Psoas muscle (tissue), 8 donors: ENCODE results near the gene C11orf21. TPM values are rescaled to one million over a fixed set of nuclear protein-coding genes. Genes with fewer than 3 reads are reported as not detected.

ENCODE experiments used
- ATAC-seq, 4 donors: fragments of 200-7000 bp; cut with Tn5 transposase; one replicate each; pipeline ENCODE4 v1.9.1; 2020; ENCODE audit warnings: moderate library complexity in 3 of 4, mild to moderate bottlenecking in 2 of 4
- DNase-seq, 2 donors: peaks; one replicate each; pipeline ENCODE4 v3.0.0-alpha.2; 2020
- H3K27ac ChIP-seq: fragments of 200-600 bp; one replicate; pipeline ENCODE4 v1.8.0; 2022
- H3K27me3 ChIP-seq, 3 donors: fragments of 200-600 bp in 1 of 3; one replicate each; pipeline versions ENCODE4 v1.6.1 to v1.8.0; 2013 to 2022; ENCODE audit warnings: low read length in 2 of 3, mild to moderate bottlenecking in 2 of 3, moderate library complexity in 1 of 3; ENCODE audit not compliant: insufficient read depth in 3 of 3
- H3K36me3 ChIP-seq, 2 donors: fragments of 200-600 bp in 1 of 2; one replicate each; pipeline versions ENCODE4 v1.6.1 to v1.8.0; 2013 to 2022; ENCODE audit warnings: low read depth in 1 of 2, mild to moderate bottlenecking in 1 of 2, moderate library complexity in 1 of 2; ENCODE audit not compliant: insufficient read depth in 1 of 2
- H3K4me1 ChIP-seq: fragments of 200-600 bp; one replicate; pipeline ENCODE4 v1.8.0; 2022
- H3K4me3 ChIP-seq: fragments of 200-600 bp; one replicate; pipeline ENCODE4 v1.8.0; 2022; ENCODE audit warnings: mild to moderate bottlenecking
- H3K9me3 ChIP-seq: fragments of 200-600 bp; one replicate; pipeline ENCODE4 v1.8.0; 2022
- WGBS, 3 donors: extraction: QIAGEN DNeasy Blood & Tissue Kit; methylation state at CpG; one replicate each; pipeline versions ENCODE4 v1.1.6 to v1.1.7; 2013; 5-methylcytosine and 5-hydroxymethylcytosine counted together
- intact Hi-C, 2 donors: fragments of 100-400 bp; cut with DNase I; formaldehyde crosslinking; loops; one replicate each; pipeline versions ENCODE4 v1.11.0 to v1.14.2; 2022
- polyA plus RNA-seq, 3 donors: library from polyadenylated mRNA; stranded (reverse); fragments of 200-250 nt; gene quantifications; one replicate each; pipeline ENCODE4 v1.2.3, GENCODE V29; 2013
- total RNA-seq, 4 donors: library from RNA; stranded (reverse); fragmentation: NEBNext Ultra II Directional in 2 of 4; extraction: Animal tissue kit (Norgen Biotek cat#: 25700) in 2 of 4; gene quantifications; one replicate each; pipeline versions ENCODE4 v1.2.1 to v1.2.4, GENCODE V29; 2021 to 2023
- TF ChIP-seq, protein P1 (sequence below): fragments of 200-600 bp; IDR thresholded peaks from one replicate; pipeline ENCODE4 v1.8.0; 2022; ENCODE audit warnings: antibody characterized with exemption
- donor health status: healthy with polysubstance abuse.
- donor health status: DM: no; HTN: no; CAD: no; lungs with moderate emphysema.
- donor health status: Bipolar disorder and iron deficiency.
- donor health status: healthy.
- donor health status: DM: yes; HTN: yes; CAD: no.
- donor health status: DM: no; HTN: no; CAD: no.
- donor health status: DM: no; HTN: no; CAD: no.
- donor health status: DM: yes; HTN: yes; CAD: no.

Gene C11orf21
- total and polyA plus RNA-seq, 7 donors, result 0.04 to 0.40 (median 0.20) TPM; not detected in 1

DNA sequence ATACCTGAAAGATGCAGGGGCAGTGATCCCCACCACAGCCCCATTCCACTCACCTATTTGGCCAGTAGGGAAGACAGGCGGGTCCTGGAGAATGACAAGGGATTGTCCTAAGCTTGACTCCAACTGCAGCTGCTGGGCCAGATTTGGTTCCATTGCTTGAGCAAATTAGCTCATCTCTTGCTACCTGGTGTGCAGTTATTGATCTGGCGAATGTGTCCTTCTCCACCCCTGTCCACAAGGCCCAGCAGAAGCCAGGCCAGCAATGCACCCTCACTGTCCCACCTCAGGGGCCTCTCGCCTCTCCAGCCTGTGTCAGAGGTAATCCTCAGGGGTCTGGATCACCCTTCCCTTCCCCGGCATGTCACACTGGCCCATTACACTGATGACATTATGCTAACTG lies 23.4 kb upstream of the C11orf21 start:
- WGBS, 3 donors, result 86 to 98% (median 95%) methylated on average over 4 of the region's 4 CpGs
- H3K4me3 ChIP-seq, result no peak overlapping the region
- DNase-seq, result no peak
- no peak for ATAC-seq
- H3K27ac ChIP-seq, result peak overlapping the region; percentile 27
- no peaks in the 10 kb centered on the region for H3K36me3 ChIP-seq
- H3K27me3 ChIP-seq, result no peaks in the 10 kb centered on the region
- TF ChIP-seq, protein P1, sequence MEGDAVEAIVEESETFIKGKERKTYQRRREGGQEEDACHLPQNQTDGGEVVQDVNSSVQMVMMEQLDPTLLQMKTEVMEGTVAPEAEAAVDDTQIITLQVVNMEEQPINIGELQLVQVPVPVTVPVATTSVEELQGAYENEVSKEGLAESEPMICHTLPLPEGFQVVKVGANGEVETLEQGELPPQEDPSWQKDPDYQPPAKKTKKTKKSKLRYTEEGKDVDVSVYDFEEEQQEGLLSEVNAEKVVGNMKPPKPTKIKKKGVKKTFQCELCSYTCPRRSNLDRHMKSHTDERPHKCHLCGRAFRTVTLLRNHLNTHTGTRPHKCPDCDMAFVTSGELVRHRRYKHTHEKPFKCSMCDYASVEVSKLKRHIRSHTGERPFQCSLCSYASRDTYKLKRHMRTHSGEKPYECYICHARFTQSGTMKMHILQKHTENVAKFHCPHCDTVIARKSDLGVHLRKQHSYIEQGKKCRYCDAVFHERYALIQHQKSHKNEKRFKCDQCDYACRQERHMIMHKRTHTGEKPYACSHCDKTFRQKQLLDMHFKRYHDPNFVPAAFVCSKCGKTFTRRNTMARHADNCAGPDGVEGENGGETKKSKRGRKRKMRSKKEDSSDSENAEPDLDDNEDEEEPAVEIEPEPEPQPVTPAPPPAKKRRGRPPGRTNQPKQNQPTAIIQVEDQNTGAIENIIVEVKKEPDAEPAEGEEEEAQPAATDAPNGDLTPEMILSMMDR, result no peak
- intact Hi-C loops, result no loop called here
- H3K9me3 ChIP-seq, result no peaks in the 10 kb centered on the region
- H3K4me1 ChIP-seq, result peaks cover 3% of the 10 kb centered on the region

DNA sequence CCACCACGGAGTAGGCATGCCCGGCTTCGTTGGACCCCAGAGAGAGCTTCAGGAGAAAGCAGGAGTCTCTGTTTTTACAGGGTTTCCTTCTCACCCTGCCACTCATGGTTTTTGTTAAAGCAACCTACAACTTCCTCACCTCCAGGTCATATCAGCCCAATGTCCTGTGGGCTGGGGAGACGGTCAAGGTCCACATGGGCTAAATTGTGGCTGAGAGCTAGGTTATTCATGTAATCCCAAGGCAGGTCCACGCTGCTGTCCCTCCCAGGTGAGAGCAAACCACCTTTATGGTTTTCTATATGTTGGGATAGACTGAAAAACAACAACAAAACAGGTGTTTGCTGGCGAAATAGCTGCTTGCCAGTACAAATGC lies 19.6 kb upstream of the C11orf21 start:
- peaks cover 3% of the 10 kb centered on the region for H3K9me3 ChIP-seq
- ATAC-seq (no peak), DNase-seq (no peak)
- intact Hi-C loops, result no loop called here
- H3K27ac ChIP-seq, result no peak overlapping the region
- TF ChIP-seq, protein P1, result no peak
- H3K36me3 ChIP-seq, result no peaks in the 10 kb centered on the region
- H3K4me1 ChIP-seq, result peaks cover 3% of the 10 kb centered on the region
- H3K27me3 ChIP-seq, result peaks cover 0 to 2% (median 0%) of the 10 kb centered on the region in 3 donors
- 76 to 82% (median 79%) methylated on average over 6 of the region's 6 CpGs for WGBS, 3 donors
- no peak overlapping the region for H3K4me3 ChIP-seq

DNA sequence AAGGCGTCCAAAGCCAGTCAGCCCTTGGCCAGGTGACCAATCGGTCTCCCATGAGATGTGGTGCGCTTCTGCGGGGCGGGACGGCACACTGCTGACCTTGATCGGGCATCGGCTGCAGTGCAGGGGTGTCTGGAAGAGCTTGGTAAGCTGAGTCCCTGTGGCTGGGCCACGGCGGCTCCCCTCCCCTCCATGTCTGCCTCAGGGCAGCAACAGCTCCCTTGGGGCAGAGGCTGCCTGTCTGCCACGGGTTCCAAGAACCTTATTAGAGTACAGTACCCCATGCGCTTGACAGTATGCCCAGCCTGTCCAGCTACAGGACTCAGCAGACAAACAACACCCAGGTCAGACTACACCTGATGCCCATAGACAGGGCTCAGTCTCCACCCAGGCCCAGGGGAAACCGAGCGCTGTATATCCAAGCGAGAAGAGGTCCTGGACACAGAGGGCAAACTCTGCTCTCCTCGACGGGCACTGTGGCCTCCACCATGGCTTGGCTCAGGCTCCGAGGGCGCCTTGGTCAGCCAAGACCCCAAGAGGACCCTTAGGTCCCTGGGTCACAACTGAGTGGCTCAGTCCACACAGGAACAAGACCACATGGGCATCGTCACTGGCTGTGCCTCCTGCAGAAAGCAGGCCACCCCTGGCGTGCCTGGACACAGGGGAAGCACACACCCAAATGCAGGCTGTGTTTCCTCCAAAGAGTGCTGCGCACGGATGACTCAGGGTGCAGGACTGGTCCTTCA lies 19.0 kb upstream of the C11orf21 start:
- peaks cover 3% of the 10 kb centered on the region for H3K4me1 ChIP-seq
- H3K36me3 ChIP-seq, result no peaks in the 10 kb centered on the region
- intact Hi-C loops, result no loop called here
- no peak for ATAC-seq
- H3K27me3 ChIP-seq, result peaks cover 0 to 2% (median 0%) of the 10 kb centered on the region in 3 donors
- WGBS, 3 donors, result 79 to 86% (median 79%) methylated on average over 23 of the region's 23 CpGs
- no peak overlapping the region for H3K27ac ChIP-seq
- peaks cover 3% of the 10 kb centered on the region for H3K9me3 ChIP-seq
- DNase-seq, result no peak
- H3K4me3 ChIP-seq, result no peak overlapping the region
- TF ChIP-seq, protein P1, result no peak

DNA sequence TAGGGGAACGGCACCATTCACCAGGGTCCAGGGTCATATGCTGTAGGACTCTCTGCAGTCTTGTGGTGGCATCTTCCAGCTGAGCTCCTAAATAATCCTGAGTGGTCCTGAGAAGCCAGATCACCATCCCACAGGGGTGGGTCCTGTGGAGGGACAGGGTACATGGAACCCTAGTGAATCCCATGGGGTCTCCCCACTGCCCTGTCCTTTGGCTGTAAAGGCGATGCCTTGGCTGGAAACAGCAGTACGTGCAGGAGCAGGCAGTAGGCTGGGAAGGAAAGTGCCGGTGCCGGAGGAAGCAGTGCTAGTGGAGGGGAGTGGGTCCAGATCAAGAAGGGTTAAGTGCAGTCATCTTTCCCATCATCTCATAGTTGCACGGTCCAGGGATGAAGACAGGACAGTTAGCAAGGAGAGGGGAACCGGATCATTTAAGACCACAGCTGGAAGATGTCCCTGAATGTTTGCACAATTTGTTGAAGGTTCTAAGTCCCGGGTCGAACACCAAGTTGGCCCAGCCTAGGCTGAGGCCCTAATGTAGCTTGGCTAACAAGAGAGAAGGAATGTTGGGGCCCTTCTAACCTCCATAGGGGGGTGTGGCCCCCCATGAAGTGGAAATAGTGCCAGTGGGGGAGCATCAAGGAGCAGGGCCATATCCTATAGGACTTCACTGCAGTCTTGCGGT lies 18.2 kb upstream of the C11orf21 start:
- H3K4me1 ChIP-seq, result no peaks in the 10 kb centered on the region
- H3K27ac ChIP-seq, result no peak overlapping the region
- WGBS, 3 donors, result 62 to 80% (median 67%) methylated on average over 10 of the region's 10 CpGs
- peaks cover 0 to 2% (median 0%) of the 10 kb centered on the region in 3 donors for H3K27me3 ChIP-seq
- ATAC-seq (no peak), DNase-seq (no peak)
- TF ChIP-seq, protein P1, result no peak
- no peak overlapping the region for H3K4me3 ChIP-seq
- peaks cover 3% of the 10 kb centered on the region for H3K9me3 ChIP-seq
- no peaks in the 10 kb centered on the region for H3K36me3 ChIP-seq
- intact Hi-C loops, result no loop called here
